NCI-H446 (cell line): ENCODE results near the gene PRTFDC1.
"Not testable (repeated sequence)": the region's sequence is repeated elsewhere in the genome, so short reads cannot be mapped to it uniquely, and the experiment has no call there.

Experiments used
- DNase-seq, 2 experiments: peaks; one replicate each; lab custom pipeline; 2025; lab: John Stamatoyannopoulos, UW

The PRTFDC1 gene

DNA sequence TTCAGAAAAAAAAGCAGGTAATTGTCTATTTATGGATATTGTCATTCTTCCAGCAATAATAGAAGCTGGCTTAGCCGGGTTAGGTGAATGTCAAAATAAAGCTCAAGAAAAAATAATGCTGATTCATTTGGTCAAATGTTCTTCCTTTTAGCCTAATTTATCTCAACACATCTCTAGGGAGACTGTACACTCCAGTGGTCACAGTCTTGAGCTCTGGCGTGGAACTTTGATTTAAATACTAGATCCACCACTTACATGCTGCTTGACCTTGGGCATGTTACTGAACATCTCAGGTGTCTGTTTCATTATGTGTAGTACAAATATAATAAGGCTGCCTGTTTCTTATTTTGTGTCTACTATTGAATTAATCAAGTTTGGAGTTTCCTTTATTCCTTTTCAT, 22.0 kb downstream of the PRTFDC1 start:
- DNase-seq, result no peak

DNA sequence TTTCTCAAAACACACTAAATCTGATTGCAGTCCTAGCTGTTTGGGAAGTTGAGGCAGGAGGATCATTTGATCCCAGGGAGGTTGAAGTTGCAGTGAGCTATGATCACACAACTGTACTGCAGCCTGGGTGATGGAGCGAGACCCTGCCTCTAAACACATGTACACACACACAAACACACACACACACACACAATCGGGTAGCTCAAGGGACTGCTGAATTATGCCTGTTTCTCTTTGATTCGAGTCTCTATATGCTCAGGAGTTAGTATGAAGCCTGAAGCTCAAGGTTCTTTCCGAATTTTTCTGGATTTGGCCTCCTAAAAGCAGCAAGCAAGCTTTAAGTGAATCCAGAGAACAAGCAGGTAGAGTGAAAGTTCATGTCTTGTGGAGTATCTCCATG, 22.5 kb downstream of the PRTFDC1 start:
- DNase-seq, result no peak

DNA sequence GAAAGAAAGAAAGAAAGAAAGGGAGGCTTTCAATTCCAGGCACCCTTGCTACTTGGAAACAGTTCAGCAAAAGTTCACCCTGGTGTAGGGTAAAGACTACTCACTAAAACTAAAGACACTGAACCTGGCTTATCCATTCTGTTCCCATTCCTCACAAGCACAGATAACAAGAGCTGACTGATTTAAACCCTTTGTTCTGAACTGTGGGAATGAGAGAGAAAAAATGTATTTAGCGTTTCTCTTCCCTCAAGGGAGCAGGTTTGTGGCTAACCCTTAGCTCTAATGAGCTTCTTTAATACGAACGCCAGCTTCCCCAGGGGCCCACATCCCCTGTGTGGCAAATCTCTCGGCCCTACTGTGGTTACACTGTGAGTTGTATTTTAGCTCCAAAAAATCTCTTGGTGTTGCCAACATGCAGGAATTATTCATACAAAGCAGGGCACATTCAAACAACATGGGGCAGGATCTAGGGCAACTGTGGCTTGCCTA, 23.3 kb downstream of the PRTFDC1 start:
- no peak for DNase-seq

DNA sequence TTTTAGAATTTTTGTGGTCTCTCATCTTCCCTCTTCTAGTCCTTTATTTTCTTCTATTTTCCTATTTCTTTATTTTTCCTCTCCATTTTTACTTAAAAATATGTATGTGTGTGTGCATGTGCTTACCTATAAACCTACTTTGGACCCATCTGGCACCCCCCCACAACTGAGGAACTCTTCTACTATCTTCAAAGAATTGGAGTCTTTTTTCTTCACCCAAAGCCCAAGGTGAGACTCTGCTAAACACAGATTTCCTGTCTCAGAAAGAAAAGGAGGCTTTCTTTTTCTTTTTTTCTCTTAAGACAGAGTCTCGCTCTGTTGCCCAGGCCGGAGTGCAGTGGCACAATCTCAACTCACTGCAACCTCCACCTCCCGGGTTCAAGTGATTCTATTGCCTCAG, 24.2 kb downstream of the PRTFDC1 start:
- no peak for DNase-seq

DNA sequence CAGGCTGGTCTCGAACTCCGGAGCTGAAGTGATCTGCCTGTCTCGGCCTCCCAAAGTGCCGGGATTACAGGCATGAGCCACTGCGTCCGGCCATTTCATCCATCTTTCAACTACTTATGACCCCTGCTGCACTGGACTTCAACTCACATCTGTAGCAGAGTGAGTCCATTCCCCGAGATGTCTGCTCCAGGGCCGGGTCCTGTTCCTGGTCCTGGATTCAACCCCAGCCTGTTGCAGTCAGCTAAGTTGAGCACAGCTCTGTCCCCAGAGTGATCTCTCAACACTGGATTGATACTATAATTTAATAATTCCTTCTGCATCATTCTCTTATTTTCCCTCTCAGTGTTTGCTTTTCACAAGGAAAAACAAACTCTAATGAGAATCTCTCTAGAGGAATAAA, 25.8 kb downstream of the PRTFDC1 start:
- no peak for DNase-seq

DNA sequence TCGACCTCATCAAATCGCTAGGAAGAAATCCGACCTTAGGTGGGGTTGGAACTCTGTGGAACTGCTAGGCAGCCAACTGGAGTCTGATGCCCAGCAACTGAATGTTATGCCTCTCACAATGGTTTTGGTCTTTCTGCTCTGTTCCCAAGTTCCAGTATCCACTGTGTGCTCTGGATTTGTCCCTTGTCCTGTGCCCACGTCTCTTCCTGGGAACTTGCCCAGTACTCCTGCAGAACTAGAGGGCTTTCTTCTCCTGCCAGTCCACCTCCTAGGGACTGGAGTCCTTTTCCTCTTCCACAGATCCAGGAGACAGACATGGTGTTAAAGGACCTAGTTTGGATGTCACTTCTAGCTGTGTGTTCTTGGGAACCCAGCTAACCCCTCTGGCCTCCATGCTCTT, 26.6 kb downstream of the PRTFDC1 start:
- DNase-seq, result no peak

DNA sequence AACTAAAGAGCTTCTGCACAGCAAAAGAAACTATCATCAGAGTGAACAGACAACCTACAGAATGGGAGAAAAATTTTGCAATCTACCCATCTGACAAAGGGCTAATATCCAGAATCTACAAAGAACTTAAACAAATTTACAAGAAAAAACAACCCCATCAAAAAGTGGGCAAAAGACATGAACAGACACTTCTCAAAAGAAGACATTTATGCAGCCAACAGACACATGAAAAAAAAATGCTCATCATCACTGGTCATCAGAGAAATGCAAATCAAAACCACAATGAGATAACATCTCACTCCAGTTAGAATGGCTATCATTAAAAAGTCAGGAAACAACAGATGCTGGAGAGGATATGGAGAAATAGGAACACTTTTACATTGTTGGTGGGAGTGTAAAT, 27.9 kb downstream of the PRTFDC1 start:
- DNase-seq, result not testable (repeated sequence)

DNA sequence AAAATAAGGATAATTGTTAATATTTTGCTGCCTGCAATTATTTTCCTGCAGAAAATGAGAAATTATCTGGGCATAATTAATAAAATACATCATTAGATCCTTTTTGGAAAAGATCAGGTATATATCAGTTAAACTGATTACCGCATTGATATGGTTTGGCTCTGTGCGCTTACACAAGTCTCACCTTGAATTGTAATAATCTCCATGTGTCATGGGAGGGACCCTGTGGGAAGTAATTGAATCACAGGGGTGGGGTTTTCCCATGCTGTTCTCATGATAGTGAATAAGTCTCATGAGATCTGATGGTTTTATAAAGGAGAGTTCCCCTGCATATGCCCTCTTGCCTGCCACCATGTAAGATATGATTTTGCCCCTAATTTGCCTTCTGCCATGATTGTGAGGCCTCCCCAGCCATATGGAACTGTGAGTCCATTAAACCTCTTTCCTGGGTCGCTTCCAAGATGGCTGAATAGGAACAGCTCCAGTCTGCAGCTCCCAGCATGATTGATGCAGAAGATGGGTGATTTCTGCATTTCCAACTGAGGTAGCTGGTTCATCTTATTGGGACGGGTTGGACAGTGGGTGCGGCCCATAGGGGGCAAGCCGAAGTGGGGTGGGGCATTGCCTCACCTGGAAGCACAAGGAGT, 30.1 kb downstream of the PRTFDC1 start:
- peak in 1 of 2 experiments; percentile 11 for DNase-seq

DNA sequence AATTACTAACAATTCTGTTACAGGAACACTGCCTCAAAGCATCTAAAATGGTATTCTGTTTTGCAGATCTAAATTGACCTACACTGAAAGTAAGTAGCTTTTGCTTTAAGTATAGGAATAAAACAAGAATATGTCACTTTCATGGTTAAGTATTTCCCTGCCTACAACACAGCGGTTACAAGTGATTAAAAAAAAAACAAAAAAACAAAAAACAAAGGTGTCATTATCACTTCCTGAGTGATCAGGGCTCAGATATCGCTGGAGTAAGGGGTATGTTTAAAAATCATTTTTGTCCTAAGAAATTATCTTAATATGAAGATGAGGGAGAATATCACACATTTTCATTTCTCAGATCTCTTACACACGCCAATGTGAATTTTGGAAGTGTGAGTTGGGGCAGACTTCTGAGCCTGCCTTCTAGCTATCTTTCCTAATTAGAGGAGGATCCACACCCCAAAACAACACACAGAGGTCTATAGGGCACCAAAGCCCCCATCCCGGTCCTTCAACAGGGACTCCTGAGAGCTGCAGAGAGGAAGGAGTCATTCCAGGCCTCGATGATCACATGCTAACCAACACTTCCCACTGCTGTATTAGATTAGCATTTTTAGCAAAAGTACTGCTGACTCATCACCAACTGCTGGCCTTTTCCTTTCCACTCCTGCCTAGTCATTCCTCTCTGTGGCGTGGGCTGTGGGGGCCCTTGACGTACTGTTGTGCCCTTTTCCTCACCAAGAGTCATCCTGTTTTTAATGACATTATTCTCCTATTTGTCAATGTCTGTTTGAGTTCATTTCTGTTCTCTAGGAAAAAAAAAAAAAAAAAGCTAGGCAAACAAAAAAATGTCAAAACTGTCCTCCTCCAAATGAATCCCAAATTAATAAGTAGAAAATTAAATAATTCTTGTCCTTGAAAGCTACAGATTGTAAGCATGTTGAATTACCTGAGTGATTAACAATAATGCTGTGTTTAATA, 31.2 kb downstream of the PRTFDC1 start:
- peak in 1 of 2 experiments; percentile 9 for DNase-seq

DNA sequence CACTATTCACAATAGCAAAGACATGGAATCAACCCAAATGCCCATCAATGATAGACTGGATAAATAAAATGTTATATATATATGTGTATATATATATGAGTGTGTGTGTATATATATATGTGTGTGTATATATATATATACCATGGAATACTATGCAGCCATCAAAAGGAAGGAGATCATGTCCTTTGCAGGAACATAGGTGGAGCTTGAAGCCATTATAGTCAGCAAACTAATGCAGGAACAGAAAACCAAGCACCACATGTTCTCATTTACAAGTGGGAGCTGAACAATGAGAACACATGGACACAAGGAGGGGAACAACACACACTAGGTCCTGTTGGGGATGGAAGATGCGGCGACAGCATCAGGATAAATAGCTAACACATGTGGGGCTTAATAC, 32.2 kb downstream of the PRTFDC1 start:
- DNase-seq, result not testable (repeated sequence)

DNA sequence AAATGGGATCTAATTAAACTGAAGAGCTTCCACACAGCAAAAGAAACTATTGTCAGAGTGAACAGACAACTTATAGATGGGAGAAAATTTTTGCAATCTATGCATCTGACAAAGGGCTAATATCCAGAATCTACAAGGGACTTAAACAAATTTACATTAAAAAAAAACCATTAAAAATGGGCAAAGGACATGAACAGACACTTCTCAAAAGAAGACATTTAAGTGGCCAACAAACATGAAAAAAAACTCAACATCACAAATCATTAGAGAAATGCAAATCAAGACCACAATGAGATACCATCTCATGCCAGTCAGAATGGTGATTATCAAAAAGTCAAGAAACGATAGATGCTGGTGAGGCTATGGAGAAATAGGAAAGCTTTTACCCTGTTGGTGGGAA, 32.8 kb downstream of the PRTFDC1 start:
- not testable (repeated sequence) for DNase-seq

DNA sequence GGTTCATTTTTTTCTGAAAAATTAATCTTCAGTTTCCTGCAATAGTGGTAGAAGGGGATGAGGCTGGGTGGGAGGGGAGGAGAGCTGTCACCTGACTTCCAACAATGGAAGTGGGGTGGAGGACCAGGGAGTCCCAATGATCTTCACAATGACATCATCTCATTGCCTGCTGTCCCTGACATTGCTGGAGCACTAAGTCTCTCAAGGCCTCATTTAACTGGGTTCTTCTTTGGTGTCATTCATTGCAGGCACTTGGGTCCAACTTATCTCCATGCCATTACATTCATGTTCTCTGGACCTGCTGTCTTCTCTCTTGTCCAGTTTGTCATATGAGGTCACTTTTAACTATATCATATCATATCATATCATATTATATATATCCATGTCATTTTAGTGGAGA, 34.4 kb downstream of the PRTFDC1 start:
- no peak for DNase-seq

DNA sequence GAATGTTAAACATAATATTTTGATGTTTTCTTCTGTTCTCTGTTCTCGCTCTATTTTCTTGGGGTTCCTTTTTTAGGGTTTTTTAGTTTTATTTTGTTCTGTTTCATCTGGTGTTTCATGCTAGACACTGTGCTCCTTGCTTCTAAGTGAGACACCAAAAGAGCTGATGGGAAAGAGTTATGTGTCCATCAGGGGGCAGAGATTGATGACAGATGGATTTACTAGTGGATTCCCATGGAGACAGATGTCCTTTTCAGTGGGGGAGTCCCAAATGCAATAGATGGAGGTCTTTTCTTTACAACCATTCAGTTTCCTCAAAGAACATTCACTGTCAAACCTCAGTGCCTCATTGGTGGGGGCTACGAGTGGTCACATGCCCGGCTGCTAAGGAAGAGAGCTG, 34.9 kb downstream of the PRTFDC1 start:
- no peak for DNase-seq

DNA sequence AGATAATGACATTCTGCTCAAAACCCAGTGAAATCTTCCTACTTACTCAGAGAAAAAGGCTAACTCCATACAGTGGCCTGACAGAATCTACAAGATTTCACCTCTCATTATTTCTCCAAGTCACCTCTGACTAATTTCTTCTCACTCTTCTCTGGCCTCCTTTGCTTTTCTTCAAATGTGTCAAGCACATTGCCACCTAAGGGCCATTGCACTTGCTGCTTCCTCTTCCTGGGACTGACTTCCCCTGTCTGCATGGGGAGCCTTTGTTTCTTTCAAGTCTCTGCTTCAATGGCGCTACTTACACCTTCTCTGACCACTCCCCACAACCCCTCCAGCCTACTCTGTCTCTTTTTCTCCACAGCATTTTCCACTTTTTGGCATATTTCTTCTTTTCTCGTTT, 36.0 kb downstream of the PRTFDC1 start:
- no peak for DNase-seq

DNA sequence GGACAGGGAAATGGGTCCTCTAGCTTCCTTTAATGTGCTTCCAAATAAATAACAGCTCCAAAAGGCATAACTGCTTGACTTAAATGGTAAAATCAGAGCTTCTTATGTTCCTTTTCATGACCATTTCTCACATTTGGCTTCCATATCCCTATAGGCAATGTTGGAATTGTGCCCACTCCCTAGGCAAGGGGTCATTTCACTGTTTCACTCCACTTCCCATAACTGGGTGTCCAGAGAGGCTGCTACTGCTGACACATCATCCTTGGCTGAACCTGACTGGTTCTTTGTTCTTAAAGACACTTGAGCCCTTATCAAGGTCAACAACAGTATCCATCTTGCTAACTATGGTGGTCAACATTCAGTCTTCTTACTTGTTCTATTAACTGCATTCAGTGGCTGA, 37.1 kb downstream of the PRTFDC1 start:
- DNase-seq, result peak in 1 of 2 experiments; percentile 6

DNA sequence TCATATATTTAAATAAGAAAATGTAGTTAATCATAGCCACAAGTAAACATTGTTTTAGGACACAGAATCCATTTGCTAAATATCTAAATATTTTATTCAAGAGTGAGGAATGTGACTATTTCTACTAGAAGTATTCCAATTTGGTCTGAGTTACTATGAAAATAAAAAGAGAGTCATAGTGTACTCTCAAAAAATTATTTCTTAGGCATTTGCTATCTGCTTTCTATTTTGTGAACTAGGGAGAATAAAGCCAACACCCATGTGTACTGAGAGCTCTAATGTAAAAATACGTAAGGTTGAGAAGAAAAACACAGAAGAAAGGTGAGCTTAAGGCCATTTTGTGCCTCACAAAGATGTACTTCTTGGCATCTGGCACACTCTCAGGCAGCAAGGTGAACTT, 38.3 kb downstream of the PRTFDC1 start:
- DNase-seq, result no peak

DNA sequence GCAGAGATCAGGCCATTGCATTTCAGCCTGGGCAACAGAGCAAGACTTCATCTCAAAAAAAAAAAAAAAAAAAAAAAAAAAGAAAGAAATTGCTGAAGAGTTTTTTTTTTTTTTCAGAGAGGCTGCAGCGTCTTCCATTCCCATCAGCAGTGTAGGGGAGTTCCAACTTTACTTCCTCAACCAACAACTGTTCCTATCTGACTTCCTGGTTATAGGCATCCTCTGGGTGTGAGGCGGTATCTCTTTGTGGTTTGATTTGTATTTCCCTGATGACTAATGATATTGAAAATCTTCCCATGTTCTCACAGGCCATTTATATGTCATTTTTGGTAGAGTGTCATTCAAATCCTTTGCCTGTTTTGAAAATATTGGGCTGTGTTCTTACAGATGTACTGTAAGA, 40.2 kb downstream of the PRTFDC1 start:
- no peak for DNase-seq

DNA sequence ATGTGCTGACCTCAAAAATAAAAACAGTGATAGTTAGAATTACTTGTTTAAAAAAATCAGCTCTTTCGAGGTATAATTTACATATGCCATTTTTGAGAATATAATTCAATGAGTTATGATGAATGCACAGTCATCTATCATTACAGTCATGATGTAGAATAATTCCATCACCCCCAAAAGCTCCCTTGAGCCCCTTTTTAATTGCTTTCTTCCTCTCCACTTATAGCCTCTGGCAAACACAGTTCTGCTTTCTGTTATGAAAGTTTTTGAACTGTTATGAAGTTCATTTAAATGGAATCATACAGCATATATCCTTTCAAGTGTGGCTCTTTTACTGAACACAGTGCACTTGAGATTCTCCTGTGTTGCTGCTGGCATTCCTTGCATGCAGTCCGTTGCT, 41.4 kb downstream of the PRTFDC1 start:
- no peak for DNase-seq

DNA sequence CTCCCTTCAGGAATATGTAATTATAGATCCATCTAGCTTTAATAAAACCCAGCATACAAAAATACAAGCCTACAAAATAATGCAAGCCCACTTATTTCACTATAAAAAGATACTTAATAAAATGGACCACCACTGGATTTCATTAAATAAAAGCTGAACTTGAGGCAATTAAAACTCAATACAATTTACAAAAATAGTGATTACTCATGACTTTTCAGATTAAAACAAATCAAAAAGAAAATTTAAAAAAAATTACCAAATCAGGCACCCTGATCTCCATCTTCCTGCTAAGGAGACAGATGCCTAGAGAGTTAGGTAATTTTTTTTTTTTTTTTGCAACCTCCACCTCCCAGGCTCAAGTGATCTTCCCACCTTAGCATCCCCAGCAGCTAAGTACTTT, 41.8 kb downstream of the PRTFDC1 start:
- DNase-seq, result no peak

DNA sequence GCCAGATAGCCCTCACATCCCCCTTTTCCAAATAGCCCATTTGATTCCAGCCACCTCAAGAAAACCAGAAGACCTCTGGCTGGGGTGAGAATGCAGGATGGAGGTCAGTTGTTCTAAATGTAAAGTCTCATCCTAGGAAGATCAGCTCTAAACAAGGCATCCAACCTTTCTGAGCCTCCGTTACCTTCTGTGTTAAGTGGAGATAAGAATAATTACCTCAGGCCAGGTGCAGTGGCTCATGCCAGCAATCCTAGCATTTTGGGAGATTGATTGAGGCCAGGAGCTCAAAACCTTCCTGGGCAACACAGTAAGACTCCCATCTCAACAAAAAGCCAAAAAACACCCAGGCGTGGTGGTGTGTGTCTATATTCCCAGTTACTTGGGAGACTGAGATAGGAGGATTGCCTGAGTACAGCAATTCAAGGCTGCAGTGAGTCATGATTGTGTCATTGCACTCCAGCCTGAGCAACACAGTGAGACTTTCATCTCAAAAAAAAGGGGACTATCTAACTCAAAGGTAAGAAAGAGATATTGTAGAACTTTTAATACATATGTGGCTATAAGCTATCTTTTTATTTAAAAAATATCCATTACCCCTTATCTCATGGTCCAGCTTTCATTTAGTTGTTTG, 43.5 kb downstream of the PRTFDC1 start:
- no peak for DNase-seq

DNA sequence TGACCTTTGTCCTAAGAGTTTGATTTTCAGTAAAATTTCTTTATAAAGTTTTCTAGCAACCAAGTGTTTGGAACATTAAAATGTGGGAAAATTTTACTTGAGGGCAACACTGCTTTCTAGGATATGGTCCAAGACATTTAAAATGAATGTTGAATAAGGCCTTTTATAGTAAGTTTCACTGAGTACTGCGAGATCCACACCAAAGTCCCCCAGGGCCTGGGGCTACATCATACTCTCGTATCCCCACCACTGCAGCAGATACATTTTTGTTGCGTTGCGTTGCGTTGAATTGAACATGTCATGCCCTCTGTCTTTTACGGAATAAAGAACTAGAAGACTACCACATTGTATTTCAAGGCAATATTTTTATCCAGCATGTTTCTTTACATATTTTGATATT, 44.5 kb downstream of the PRTFDC1 start:
- no peak for DNase-seq

DNA sequence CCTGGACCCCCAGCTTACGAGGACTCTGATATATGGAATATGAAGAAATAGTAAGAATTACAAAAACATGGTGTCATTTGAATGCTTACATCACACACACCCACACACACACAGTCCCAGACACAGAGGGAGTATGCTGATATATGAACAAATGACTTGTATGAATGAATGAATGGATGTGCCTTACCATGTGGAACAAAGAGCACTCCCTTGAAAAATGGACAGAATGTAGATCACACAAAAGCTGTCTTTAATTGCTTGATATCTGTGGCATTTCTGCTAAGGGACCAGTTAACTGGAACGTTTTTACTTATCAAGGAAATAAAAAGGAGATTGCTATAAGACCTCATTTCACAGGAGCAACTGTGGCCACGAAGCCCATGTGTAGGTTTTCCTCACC, 46.0 kb downstream of the PRTFDC1 start:
- DNase-seq, result no peak

DNA sequence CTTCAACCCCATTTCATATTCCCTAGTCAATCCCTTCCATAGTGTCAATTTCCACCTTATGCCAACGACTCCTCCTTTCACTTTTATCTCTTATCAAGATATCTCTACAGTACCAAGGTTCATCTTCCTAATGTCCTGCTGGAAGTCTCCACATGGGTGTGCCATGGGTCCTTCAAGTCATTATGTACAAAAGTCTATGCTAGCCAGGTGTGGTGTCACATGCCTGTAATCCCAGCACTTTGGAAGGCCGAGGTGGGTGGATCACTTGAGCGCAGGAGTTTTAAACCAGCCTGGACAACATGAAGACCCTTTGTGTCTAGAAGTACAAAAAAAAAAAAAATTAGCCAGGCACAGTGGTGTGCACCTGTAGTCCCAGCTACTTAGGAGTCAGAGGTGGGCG, 47.6 kb downstream of the PRTFDC1 start:
- no peak for DNase-seq
